GM12872 (cell line): Measurements from ENCODE around the gene KANSL1.

Experiments used
- CTCF ChIP-seq: IDR thresholded peaks from 3 replicates; pipeline ENCODE4 v1.5.1; 2011; ENCODE audit warnings: low read depth, mild to moderate bottlenecking, low read length, moderate library complexity; ENCODE audit not compliant: insufficient read depth

The KANSL1 gene

GRCh38 chr17:46106966-46107644 is 86.1 kb downstream of the KANSL1 start:
- TF ChIP-seq CTCF: no peak

GRCh38 chr17:46100590-46100989 is 92.6 kb downstream of the KANSL1 start:
- TF ChIP-seq CTCF: no peak

- no peak for TF ChIP-seq CTCF
Observed at GRCh38 chr17:46099865-46100264, 93.4 kb downstream of the KANSL1 start.

GRCh38 chr17:46097497-46097896 is 95.7 kb downstream of the KANSL1 start:
- TF ChIP-seq CTCF: no peak

- no peak for TF ChIP-seq CTCF
Observed at GRCh38 chr17:46092991-46093390, 100.2 kb downstream of the KANSL1 start.

GRCh38 chr17:46090871-46091270 is 102.4 kb downstream of the KANSL1 start:
- TF ChIP-seq CTCF: no peak

- no peak for TF ChIP-seq CTCF
Observed at GRCh38 chr17:46089389-46089965, 103.8 kb downstream of the KANSL1 start.
